Activated CD4-positive, alpha-beta T cell treated with anti-CD3 and anti-CD28 coated beads, Interleukin-2, amount 10 ng/mL, durations not matched to agents 24 days and 14 days (primary cell): ENCODE data around the gene TMEM37. TPM values are rescaled to one million over a fixed set of nuclear protein-coding genes. Genes with fewer than 3 reads are reported as not detected.
A peak's percentile ranks its signal among the peaks of the same experiment; 100 is the strongest.

Source experiments
- DNase-seq: peaks from one replicate; pipeline ENCODE4 v3.0.0; 2022
- H3K27ac Mint-ChIP-seq: one replicate; pipeline ENCODE4 v1.8.0; 2022; ENCODE audit warnings: mild to moderate bottlenecking, mixed read lengths
- H3K27me3 Mint-ChIP-seq: one replicate; pipeline ENCODE4 v1.8.0; 2022; ENCODE audit warnings: mixed read lengths
- H3K36me3 Mint-ChIP-seq: one replicate; pipeline ENCODE4 v1.8.0; 2022; ENCODE audit warnings: low read depth, mild to moderate bottlenecking, mixed read lengths
- H3K4me1 Mint-ChIP-seq: one replicate; pipeline ENCODE4 v1.8.0; 2021; ENCODE audit warnings: mixed read lengths
- H3K4me3 Mint-ChIP-seq: one replicate; pipeline ENCODE4 v1.8.0; 2022; ENCODE audit warnings: mild to moderate bottlenecking, moderate library complexity, mixed read lengths
- H3K9me3 Mint-ChIP-seq: one replicate; pipeline ENCODE4 v1.8.0; 2021; ENCODE audit warnings: mixed read lengths
- intact Hi-C: fragments of 100-400 bp; cut with micrococcal nuclease; formaldehyde crosslinking; loops from one replicate; pipeline ENCODE4 v1.15.1; 2023
- total RNA-seq: library from RNA; stranded (reverse); gene quantifications from 2 replicates; pipeline ENCODE4 v1.2.3, GENCODE V29; 2022

TMEM37 gene
- total RNA-seq, 1 donor from 2014 or later = not detected

DNA sequence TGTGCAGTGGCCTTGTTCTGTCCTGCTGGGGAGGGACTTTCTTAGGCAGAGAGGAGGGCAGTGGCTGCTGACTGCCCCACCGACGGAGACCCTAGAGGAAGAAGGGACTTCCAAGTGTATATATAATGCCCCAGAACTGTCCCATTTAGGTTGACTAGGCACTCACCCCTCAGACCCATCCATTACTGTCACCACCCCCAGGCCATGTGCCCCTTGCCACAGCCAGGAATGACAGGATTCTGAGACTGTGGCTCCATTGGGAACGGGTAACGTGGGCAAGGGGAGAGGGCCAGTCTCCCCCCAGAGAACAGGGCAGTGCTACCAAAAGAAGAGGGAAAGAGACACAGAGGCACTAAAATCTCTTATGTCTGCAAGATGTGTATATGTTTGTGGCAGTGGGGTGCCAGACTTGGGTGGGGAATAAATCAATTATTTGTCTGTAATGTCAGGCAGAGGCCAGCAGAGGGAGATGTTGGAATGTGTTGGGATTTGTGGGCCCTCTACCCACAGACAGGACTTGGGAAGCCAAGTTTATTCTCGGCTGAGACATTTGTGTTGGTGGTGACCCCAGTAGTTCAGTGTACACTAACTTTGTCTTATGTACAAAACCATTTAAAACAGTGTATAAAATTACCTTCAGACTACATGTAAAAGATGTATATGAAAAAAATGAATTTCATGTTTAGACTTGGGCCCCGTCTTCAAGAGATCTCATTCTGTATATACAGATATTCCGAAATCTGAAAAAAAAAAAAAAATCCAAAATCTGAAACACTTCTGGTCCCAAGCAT lies 24.0 kb upstream of the TMEM37 start:
- Mint-ChIP-seq H3K4me1 (no peaks in the 10 kb centered on the region), H3K36me3 (no peaks in the 10 kb centered on the region), H3K27ac (no peak overlapping the region), H3K4me3 (no peak overlapping the region), H3K9me3 (no peaks in the 10 kb centered on the region), H3K27me3 (peaks cover 12% of the 10 kb centered on the region)
- DNase-seq = peak; percentile 76
- intact Hi-C loops = loop anchor here (1.0 kb wide), 1 partner anchor 69 kb away; no protein-coding TSS in a partner anchor

DNA sequence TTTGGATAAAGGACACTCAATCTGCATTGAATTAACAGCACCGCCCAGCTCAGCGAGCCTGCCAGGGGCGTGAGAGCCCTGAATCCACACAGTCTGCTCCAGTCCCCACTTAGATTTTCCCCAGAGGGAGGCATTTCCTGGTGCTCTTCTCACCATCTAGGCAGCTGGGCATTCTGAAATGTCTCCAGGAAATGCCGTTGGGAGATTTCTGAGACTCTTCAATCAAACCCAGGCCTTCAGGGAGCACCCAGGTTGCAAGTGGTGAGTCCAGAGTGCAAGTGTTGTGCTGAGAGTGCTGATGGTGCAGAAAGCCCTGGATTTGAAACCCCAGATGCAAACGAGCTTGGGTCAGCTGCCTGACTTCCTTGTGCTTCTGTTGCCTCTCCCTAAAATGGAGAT lies 23.4 kb upstream of the TMEM37 start:
- Mint-ChIP-seq H3K36me3 (no peaks in the 10 kb centered on the region), H3K27me3 (peaks cover 12% of the 10 kb centered on the region), H3K9me3 (no peaks in the 10 kb centered on the region), H3K4me1 (no peaks in the 10 kb centered on the region), H3K4me3 (no peak overlapping the region), H3K27ac (no peak overlapping the region)
- intact Hi-C loops = no loop called here
- DNase-seq = no peak

GRCh38 chr2:119409506-119409905 lies 22.1 kb upstream of the TMEM37 start:
- DNase-seq = no peak
- Mint-ChIP-seq H3K27me3 (peaks cover 12% of the 10 kb centered on the region), H3K27ac (no peak overlapping the region), H3K4me3 (no peak overlapping the region), H3K36me3 (no peaks in the 10 kb centered on the region), H3K9me3 (no peaks in the 10 kb centered on the region), H3K4me1 (no peaks in the 10 kb centered on the region)
- intact Hi-C loops = no loop called here

DNA sequence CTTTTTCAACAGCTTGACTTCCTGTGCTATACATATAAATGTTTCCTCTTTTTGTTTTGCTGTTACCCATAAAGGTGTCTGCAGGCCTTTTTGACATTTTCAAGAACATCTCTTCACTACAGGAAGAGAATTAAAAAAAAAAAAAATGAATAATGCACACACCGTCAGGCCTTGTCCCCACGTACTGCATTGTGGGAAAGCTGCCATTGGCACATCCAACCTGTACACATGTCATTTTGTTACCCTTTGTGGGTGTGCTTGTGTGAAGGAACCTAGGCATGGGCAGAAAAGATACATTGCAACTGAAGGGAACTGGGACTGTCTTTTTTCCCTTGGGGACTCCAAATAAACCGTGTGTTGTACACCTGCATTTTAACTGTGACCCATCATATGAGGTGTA lies 16.8 kb upstream of the TMEM37 start:
- Mint-ChIP-seq H3K4me1 (peaks cover 2% of the 10 kb centered on the region), H3K27ac (no peak overlapping the region), H3K36me3 (no peaks in the 10 kb centered on the region), H3K9me3 (no peaks in the 10 kb centered on the region), H3K27me3 (peaks cover 13% of the 10 kb centered on the region), H3K4me3 (no peak overlapping the region)
- intact Hi-C loops = no loop called here
- no peak for DNase-seq

- Mint-ChIP-seq H3K27me3 (peaks cover 13% of the 10 kb centered on the region), H3K4me3 (no peak overlapping the region), H3K4me1 (peaks cover 2% of the 10 kb centered on the region), H3K9me3 (no peaks in the 10 kb centered on the region), H3K36me3 (no peaks in the 10 kb centered on the region), H3K27ac (no peak overlapping the region)
- intact Hi-C loops = no loop called here
- no peak for DNase-seq
These were observed 16.0 kb upstream of the TMEM37 start for GRCh38 chr2:119415630-119416029.

GRCh38 chr2:119416299-119416923 lies 15.2 kb upstream of the TMEM37 start:
- Mint-ChIP-seq H3K27me3 (peaks cover 13% of the 10 kb centered on the region), H3K36me3 (no peaks in the 10 kb centered on the region), H3K4me3 (no peak overlapping the region), H3K27ac (no peak overlapping the region), H3K9me3 (no peaks in the 10 kb centered on the region), H3K4me1 (peaks cover 2% of the 10 kb centered on the region)
- DNase-seq = no peak
- intact Hi-C loops = no loop called here

DNA sequence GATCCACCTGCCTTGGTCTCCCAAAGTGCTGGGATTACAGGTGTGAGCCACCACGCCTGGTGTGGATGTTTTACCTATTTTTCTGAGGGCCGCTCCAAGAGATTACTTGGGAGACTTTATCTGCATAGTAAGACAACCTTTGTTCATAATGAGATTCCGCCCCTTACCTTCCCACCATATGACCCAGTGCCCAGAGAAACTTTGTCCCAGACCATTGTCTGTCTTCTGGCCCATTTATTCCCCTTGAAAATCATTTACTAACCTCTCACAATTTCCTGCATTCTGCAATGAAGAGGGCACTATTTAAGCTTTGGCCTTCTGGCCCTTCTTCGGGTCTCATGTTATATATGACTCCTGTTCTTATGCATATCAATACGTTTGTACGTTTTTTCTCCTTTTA lies 13.7 kb upstream of the TMEM37 start:
- Mint-ChIP-seq H3K4me1 (peaks cover 2% of the 10 kb centered on the region), H3K27me3 (peaks cover 19% of the 10 kb centered on the region), H3K4me3 (no peak overlapping the region), H3K27ac (no peak overlapping the region), H3K9me3 (no peaks in the 10 kb centered on the region), H3K36me3 (no peaks in the 10 kb centered on the region)
- DNase-seq = no peak
- intact Hi-C loops = no loop called here

GRCh38 chr2:119419065-119419464 lies 12.6 kb upstream of the TMEM37 start:
- intact Hi-C loops = no loop called here

DNA sequence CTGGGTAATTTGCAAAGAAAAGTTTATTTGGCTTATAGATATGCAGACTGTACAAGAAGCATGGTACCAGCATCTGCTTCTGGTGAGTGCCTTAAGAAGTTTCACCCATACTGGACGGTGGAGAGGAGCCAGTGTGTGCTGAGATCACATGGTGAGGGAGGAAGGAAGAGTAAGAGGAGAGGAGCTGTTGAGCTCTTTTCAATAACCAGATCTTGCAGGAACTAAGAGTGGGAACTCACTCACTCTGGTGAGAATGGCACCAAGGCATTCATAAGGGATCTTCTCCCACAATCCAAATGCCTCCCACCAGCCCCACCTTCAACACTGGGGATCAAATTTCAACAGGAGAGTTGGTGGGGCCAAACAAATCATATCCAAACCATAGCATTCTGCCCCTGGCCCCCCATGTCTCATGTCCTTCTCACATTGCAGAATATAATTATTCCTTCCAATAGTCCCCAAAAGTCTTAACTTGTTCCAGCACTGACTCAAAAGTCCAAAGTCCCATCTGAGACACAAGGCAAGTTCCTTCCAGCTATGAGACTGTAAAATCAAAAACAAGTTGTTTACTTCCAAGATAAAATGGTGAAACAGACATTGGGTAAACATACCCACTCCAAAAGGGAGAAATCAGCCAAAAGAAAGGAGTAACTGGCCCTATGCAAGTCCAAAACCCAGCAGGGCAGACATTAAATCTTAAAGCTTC lies 11.7 kb upstream of the TMEM37 start:
- intact Hi-C loops = no loop called here
- Mint-ChIP-seq H3K27ac (no peak overlapping the region), H3K27me3 (peaks cover 23% of the 10 kb centered on the region), H3K36me3 (no peaks in the 10 kb centered on the region), H3K4me1 (peaks cover 2% of the 10 kb centered on the region), H3K4me3 (no peak overlapping the region), H3K9me3 (no peaks in the 10 kb centered on the region)
- DNase-seq = no peak

More at GRCh38 chr2:119419065-119419464, 12.6 kb upstream of the TMEM37 start:
- Mint-ChIP-seq H3K9me3 (no peaks in the 10 kb centered on the region), H3K36me3 (no peaks in the 10 kb centered on the region), H3K27ac (no peak overlapping the region), H3K27me3 (peaks cover 23% of the 10 kb centered on the region), H3K4me3 (no peak overlapping the region), H3K4me1 (peaks cover 2% of the 10 kb centered on the region)
- DNase-seq = no peak

DNA sequence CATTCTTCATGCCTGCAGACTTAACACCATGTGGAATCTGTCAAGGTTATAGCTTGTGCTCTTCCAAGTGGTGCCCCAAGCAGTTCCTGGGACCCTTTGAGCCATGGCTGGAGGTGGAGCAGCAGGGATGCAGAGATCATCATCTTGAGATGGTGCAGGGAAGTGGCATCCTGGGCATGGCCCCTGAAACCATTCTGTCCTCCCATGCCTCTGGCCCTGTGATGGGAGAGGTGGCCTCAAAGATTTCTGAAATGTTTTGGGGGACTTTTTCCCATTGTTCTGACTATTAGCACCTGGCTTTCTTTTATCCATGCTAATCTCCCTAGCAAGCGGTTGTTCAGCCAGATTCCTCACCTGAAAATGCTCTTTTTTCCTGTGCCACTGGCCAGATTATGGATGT lies 10.3 kb upstream of the TMEM37 start:
- H3K27me3 Mint-ChIP-seq = peaks cover 21% of the 10 kb centered on the region
- no peak for DNase-seq
- no peaks in the 10 kb centered on the region for H3K9me3 Mint-ChIP-seq

DNA sequence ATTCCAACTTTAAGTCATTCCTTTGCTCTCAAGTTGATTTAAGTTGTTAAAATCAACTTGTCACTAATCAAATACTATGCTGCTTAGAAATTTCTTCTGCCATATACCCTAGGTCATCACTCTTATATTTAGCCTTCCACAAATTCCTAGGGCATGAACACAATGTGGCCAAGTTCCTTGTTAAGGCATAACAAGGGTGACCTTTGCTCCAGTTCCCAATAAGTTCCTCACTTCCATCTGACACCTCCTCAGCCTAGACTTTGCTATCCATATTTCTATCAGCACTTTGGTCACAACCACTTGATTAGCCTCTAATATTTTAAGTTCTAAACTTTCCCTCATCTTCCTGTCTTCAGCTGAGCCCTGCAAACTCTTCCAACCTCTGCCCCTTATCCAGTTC lies 9.9 kb upstream of the TMEM37 start:
- intact Hi-C loops = no loop called here
- no peaks in the 10 kb centered on the region for H3K36me3 Mint-ChIP-seq
- no peak overlapping the region for H3K4me3 Mint-ChIP-seq

More for the DNA sequence above, 10.3 kb upstream of the TMEM37 start:
- no peak overlapping the region for H3K4me3 Mint-ChIP-seq
- no peaks in the 10 kb centered on the region for H3K4me1 Mint-ChIP-seq
- H3K36me3 Mint-ChIP-seq = no peaks in the 10 kb centered on the region
- intact Hi-C loops = no loop called here
- H3K27ac Mint-ChIP-seq = no peak overlapping the region

DNA sequence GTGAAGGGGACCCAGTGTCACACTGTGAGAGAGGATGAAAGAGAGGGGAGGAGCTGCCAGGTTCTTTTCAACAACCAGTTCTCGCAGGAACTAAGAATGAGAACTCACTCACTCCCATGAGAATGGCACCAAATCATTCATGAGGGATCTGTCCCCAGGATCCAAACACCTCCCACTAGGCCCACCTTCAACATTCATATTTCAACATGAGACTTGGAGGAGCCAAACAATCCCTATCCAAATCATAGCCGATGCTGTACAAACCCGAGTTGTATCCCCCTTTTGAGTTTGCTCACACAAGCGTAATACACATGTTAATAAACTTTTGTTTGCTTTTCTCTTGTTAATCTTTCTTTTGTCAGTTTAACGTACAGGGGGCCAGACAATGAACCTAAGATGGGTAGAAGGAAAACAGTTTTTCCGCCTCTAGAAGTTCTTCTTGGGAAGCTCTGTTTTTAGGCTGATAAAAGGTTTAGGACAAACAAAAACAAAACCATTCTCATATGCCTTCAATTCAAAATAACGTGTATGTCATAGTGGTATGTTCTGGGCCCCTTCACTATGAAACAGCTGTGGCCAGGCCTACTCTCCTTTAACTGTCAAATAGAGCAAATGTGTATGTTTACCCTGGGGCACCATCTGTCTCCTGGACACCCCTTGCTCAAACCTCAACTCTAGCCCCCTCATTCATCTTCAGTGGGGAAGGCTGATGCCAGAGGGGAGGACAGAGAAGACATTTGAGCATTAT lies 9.1 kb upstream of the TMEM37 start:
- intact Hi-C loops = no loop called here
- H3K27me3 Mint-ChIP-seq = peaks cover 29% of the 10 kb centered on the region
- no peaks in the 10 kb centered on the region for H3K36me3 Mint-ChIP-seq
- no peaks in the 10 kb centered on the region for H3K4me1 Mint-ChIP-seq
- H3K27ac Mint-ChIP-seq = no peak overlapping the region
- no peak overlapping the region for H3K4me3 Mint-ChIP-seq
- no peak for DNase-seq
- H3K9me3 Mint-ChIP-seq = no peaks in the 10 kb centered on the region

More for the DNA sequence above, 9.9 kb upstream of the TMEM37 start:
- Mint-ChIP-seq H3K4me1 (no peaks in the 10 kb centered on the region), H3K27me3 (peaks cover 23% of the 10 kb centered on the region), H3K9me3 (no peaks in the 10 kb centered on the region), H3K27ac (no peak overlapping the region)
- no peak for DNase-seq

DNA sequence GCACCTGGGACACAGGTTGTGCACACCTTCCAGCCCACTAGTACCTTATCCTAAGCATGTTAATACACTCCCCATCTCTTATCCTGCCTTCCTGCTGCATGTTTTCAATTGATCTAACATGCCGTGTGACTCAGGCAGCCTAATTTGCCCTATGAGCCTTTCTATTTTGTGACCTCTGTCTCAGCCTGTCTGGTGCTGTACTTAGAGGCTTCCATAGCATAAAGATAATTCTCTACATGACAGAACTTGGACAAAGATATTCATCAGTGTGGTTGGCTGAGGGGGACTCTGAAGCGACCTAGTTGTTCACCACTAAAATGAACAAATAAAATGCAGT lies 8.6 kb upstream of the TMEM37 start:
- no peak for DNase-seq
- no peak overlapping the region for H3K27ac Mint-ChIP-seq

GRCh38 chr2:119423811-119424210 lies 7.8 kb upstream of the TMEM37 start:
- intact Hi-C loops = no loop called here
- H3K27ac Mint-ChIP-seq = no peak overlapping the region
- peaks cover 36% of the 10 kb centered on the region for H3K27me3 Mint-ChIP-seq
- no peak overlapping the region for H3K4me3 Mint-ChIP-seq
- H3K4me1 Mint-ChIP-seq = no peaks in the 10 kb centered on the region
- H3K36me3 Mint-ChIP-seq = no peaks in the 10 kb centered on the region
- no peak for DNase-seq
- H3K9me3 Mint-ChIP-seq = no peaks in the 10 kb centered on the region

More for the DNA sequence above, 8.6 kb upstream of the TMEM37 start:
- Mint-ChIP-seq H3K4me3 (no peak overlapping the region), H3K9me3 (no peaks in the 10 kb centered on the region), H3K4me1 (no peaks in the 10 kb centered on the region), H3K36me3 (no peaks in the 10 kb centered on the region), H3K27me3 (peaks cover 34% of the 10 kb centered on the region)
- intact Hi-C loops = no loop called here
